GM23248 (cell line): Measurements from ENCODE around the gene MTMR2.

Source experiments
- EZH2 ChIP-seq: fragments of 200-600 bp; sonication (generic); IDR thresholded peaks from 2 replicates; pipeline ENCODE4 v1.6.1; 2018; ENCODE audit warnings: antibody characterized with exemption, mild to moderate bottlenecking; ENCODE audit not compliant: insufficient read depth, poor library complexity, severe bottlenecking
- EZH2phosphoT487 ChIP-seq: fragments of 200-600 bp; sonication (generic); IDR thresholded peaks from 2 replicates; pipeline ENCODE4 v1.6.1; 2018; ENCODE audit warnings: antibody characterized with exemption, moderate library complexity, mild to moderate bottlenecking, low read depth; ENCODE audit not compliant: insufficient read depth

DNA sequence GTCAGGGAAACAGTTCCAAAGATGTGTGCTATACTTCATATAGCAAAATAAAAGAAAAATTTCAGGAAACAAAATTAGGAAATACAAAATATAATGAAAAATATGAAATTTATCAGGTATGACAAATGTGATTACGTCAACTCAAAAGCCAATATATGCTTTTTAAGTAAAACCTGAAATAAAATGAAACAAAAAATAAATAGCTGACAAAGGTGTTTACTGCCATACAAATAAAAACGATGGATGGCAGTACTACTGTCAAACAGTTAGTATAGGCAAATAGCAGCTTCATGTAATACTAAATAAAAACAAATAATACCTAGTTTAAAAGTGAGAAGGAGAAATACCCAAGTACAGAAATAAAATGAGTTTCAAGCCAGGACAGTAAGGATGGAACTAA, 119.9 kb downstream of the MTMR2 start:
- no peak for TF ChIP-seq EZH2
- TF ChIP-seq EZH2phosphoT487, result no peak
